Caco-2 (cell line): Measurements from ENCODE around the gene ZNF219. TPM values are rescaled to one million over a fixed set of nuclear protein-coding genes. Genes with fewer than 3 reads are reported as not detected.

ENCODE experiments used
- BruUV-seq: library from RNA; stranded (reverse); fragments of 400-500 nt; replicated peaks from 2 replicates; lab custom pipeline; 2021; lab: Mats Ljungman, UMichigan
- CTCF ChIA-PET: fragments of 300-600 bp; sonication (Branson Sonifier 250); formaldehyde crosslinking; loops from one replicate; lab custom pipeline; 2022; ENCODE audit warnings: antibody characterized with exemption; lab: Charles Lee
- POLR2A ChIA-PET: fragments of 300-600 bp; sonication (Branson Sonifier 250); formaldehyde crosslinking; loops from one replicate; lab custom pipeline; 2022; ENCODE audit warnings: antibody characterized with exemption; lab: Charles Lee
- DNase-seq, 2 experiments: peaks; one replicate each; pipeline versions ENCODE4 v3.0.0 to v3.0.0-alpha.2; 2020 to 2022
- H3K27me3 ChIP-seq: replicated peaks from 2 replicates; pipeline ENCODE4 v1.6.0; 2011; ENCODE audit warnings: low read length; ENCODE audit not compliant: control insufficient read depth, insufficient read depth
- H3K36me3 ChIP-seq: 2 replicates; pipeline ENCODE4 v1.5.1; 2011; ENCODE audit warnings: low read length; ENCODE audit not compliant: control insufficient read depth, insufficient read depth
- H3K4me1 ChIP-seq: fragments of 250-450 bp; sonication (Bioruptor Pico); 2 replicates; pipeline ENCODE4 v1.5.1; 2020; ENCODE audit warnings: mild to moderate bottlenecking
- H3K4me3 ChIP-seq: 2 replicates; pipeline ENCODE4 v1.5.1; 2011; ENCODE audit warnings: low read depth, mild to moderate bottlenecking, control low read depth, low read length
- H3K9me3 ChIP-seq: fragments of 250-450 bp; sonication (Bioruptor Pico); 2 replicates; pipeline ENCODE4 v1.5.1; 2020; ENCODE audit warnings: mild to moderate bottlenecking, moderate library complexity
- H3K27ac Mint-ChIP-seq: one replicate; pipeline ENCODE4 v1.8.0; 2022; ENCODE audit warnings: mixed read lengths; ENCODE audit not compliant: unreplicated experiment
- H3K27me3 Mint-ChIP-seq: one replicate; pipeline ENCODE4 v1.8.0; 2022; ENCODE audit warnings: mixed read lengths; ENCODE audit not compliant: insufficient read depth, unreplicated experiment
- H3K36me3 Mint-ChIP-seq: one replicate; pipeline ENCODE4 v1.8.0; 2022; ENCODE audit warnings: mild to moderate bottlenecking, mixed read lengths; ENCODE audit not compliant: insufficient read depth, unreplicated experiment
- H3K4me1 Mint-ChIP-seq: one replicate; pipeline ENCODE4 v1.8.0; 2022; ENCODE audit warnings: low read depth, mixed read lengths; ENCODE audit not compliant: unreplicated experiment
- H3K4me3 Mint-ChIP-seq: one replicate; pipeline ENCODE4 v1.8.0; 2022; ENCODE audit warnings: mild to moderate bottlenecking, moderate library complexity, mixed read lengths; ENCODE audit not compliant: unreplicated experiment
- H3K9me3 Mint-ChIP-seq: one replicate; pipeline ENCODE4 v1.8.0; 2022; ENCODE audit warnings: mixed read lengths; ENCODE audit not compliant: unreplicated experiment
- CTCF ChIP-seq, 2 experiments: fragments of 200-600 bp in 1 of 2; IDR thresholded peaks; 1 replicate in 1 of 2; 2 replicates in 1 of 2; pipeline versions ENCODE4 v1.5.1 to v1.8.0; 2011 to 2022; ENCODE audit warnings: antibody characterized with exemption in 1 of 2, control low read depth in 1 of 2, inconsistent platforms in 1 of 2, low read depth in 1 of 2, low read length in 1 of 2, mild to moderate bottlenecking in 1 of 2, moderate library complexity in 1 of 2; ENCODE audit not compliant: insufficient read depth in 1 of 2, severe bottlenecking in 1 of 2, unreplicated experiment in 1 of 2
- intact Hi-C: fragments of 100-400 bp; cut with micrococcal nuclease; formaldehyde crosslinking; loops from one replicate; pipeline ENCODE4 v1.10.0; 2022; ENCODE audit not compliant: unreplicated experiment
- total RNA-seq: library from RNA; stranded (reverse); gene quantifications from 2 replicates; pipeline ENCODE4 v1.2.3, GENCODE V29; 2022

Gene ZNF219
- total RNA-seq, 1 experiment from 2014 or later, result 35.2 TPM

GRCh38 chr14:21106498-21107282 lies 8.2 kb upstream of the ZNF219 start:
- no peaks in the 10 kb centered on the region for H3K9me3 ChIP-seq
- no TSS peak for BruUV-seq
- Mint-ChIP-seq H3K36me3 (peaks cover 11% of the 10 kb centered on the region), H3K27ac (no peak overlapping the region), H3K4me1 (peaks cover 22% of the 10 kb centered on the region), H3K9me3 (no peaks in the 10 kb centered on the region), H3K4me3 (peak overlapping the region; percentile 35), H3K27me3 (no peaks in the 10 kb centered on the region)
- intact Hi-C loops, result no loop called here
- no peaks in the 10 kb centered on the region for H3K27me3 ChIP-seq
- H3K4me1 ChIP-seq, result peaks cover 26% of the 10 kb centered on the region
- peak; percentile 81 to 85 for DNase-seq
- no peaks in the 10 kb centered on the region for H3K36me3 ChIP-seq
- POLR2A ChIA-PET, result no interaction called here
- no peak overlapping the region for H3K4me3 ChIP-seq
- peak; percentile 88 to 95 for TF ChIP-seq CTCF (IDR thresholded peaks at IDR 0.05; ENCODE audit: insufficient read depth in 1 of 2, low read depth in 1 of 2, low read length in 1 of 2, severe bottlenecking in 1 of 2, unreplicated experiment in 1 of 2)
- CTCF ChIA-PET, result interaction anchor here (1.3 to 1.4 kb wide), 2 partner anchors 36 to 38 kb away, joined by 4 read pairs; partner anchors contain the start of gene ARHGEF40

GRCh38 chr14:21106176-21106497 lies 7.7 kb upstream of the ZNF219 start:
- no peak for TF ChIP-seq CTCF (IDR thresholded peaks at IDR 0.05; ENCODE audit: insufficient read depth in 1 of 2, low read depth in 1 of 2, low read length in 1 of 2, severe bottlenecking in 1 of 2, unreplicated experiment in 1 of 2)
- Mint-ChIP-seq H3K4me3 (no peak overlapping the region), H3K9me3 (no peaks in the 10 kb centered on the region), H3K4me1 (peaks cover 22% of the 10 kb centered on the region), H3K27ac (no peak overlapping the region), H3K27me3 (no peaks in the 10 kb centered on the region), H3K36me3 (peaks cover 11% of the 10 kb centered on the region)
- H3K9me3 ChIP-seq, result no peaks in the 10 kb centered on the region
- no peaks in the 10 kb centered on the region for H3K36me3 ChIP-seq
- H3K27me3 ChIP-seq, result no peaks in the 10 kb centered on the region
- POLR2A ChIA-PET, result no interaction called here
- H3K4me1 ChIP-seq, result peaks cover 28% of the 10 kb centered on the region
- CTCF ChIA-PET, result interaction anchor here (1.3 to 1.4 kb wide), 2 partner anchors 36 to 37 kb away, joined by 4 read pairs; partner anchors contain the start of gene ARHGEF40
- H3K4me3 ChIP-seq, result no peak overlapping the region
- no TSS peak for BruUV-seq
- intact Hi-C loops, result no loop called here
- DNase-seq, result no peak

GRCh38 chr14:21105095-21105494 lies 6.6 kb upstream of the ZNF219 start:
- ChIA-PET POLR2A (interaction anchor here (1.0 to 1.5 kb wide), 2 partner anchors 13 to 37 kb away, joined by 4 to 7 read pairs; no protein-coding TSS in a partner anchor), CTCF (interaction anchor here (0.7 to 3.2 kb wide), 12 partner anchors 9 to 452 kb away, joined by 3 to 127 read pairs (median 4); partner anchors contain the start of gene ARHGEF40)
- peaks cover 31% of the 10 kb centered on the region for H3K4me1 Mint-ChIP-seq
- H3K4me3 Mint-ChIP-seq, result peak overlapping the region; percentile 87
- Histone ChIP-seq H3K4me1 (peaks cover 36% of the 10 kb centered on the region), H3K27me3 (no peaks in the 10 kb centered on the region), H3K36me3 (no peaks in the 10 kb centered on the region), H3K4me3 (peak overlapping the region; percentile 72), H3K9me3 (no peaks in the 10 kb centered on the region)
- no peak for DNase-seq
- H3K9me3 Mint-ChIP-seq, result no peaks in the 10 kb centered on the region
- BruUV-seq, result no TSS peak
- no peak for TF ChIP-seq CTCF (IDR thresholded peaks at IDR 0.05; ENCODE audit: insufficient read depth in 1 of 2, low read depth in 1 of 2, low read length in 1 of 2, severe bottlenecking in 1 of 2, unreplicated experiment in 1 of 2)
- intact Hi-C loops, result no loop called here
- H3K27me3 Mint-ChIP-seq, result no peaks in the 10 kb centered on the region
- peaks cover 17% of the 10 kb centered on the region for H3K36me3 Mint-ChIP-seq
- peak overlapping the region; percentile 85 for H3K27ac Mint-ChIP-seq
